WTC11 (cell line): Measurements from ENCODE around the gene ZNF10. TPM values are rescaled to one million over a fixed set of nuclear protein-coding genes. Genes with fewer than 3 reads are reported as not detected.

Experiments
- ATAC-seq: fragments of 200-7000 bp; cut with Tn5 transposase; 2 replicates; pipeline ENCODE4 v1.10.0; 2021; ENCODE audit warnings: mild to moderate bottlenecking, moderate library complexity
- CTCF ChIA-PET: fragments of 300-600 bp; sonication (Branson Sonifier 250); formaldehyde crosslinking; loops from one replicate; lab custom pipeline; 2021; ENCODE audit warnings: antibody characterized with exemption; lab: Charles Lee
- POLR2A ChIA-PET: fragments of 350-600 bp; sonication (Branson Sonifier 250); formaldehyde crosslinking; loops from one replicate; lab custom pipeline; 2021; ENCODE audit warnings: antibody characterized with exemption; lab: Charles Lee
- DNase-seq: peaks from one replicate; pipeline ENCODE4 v3.0.0; 2021; ENCODE audit warnings: low spot score
- H3K27ac Mint-ChIP-seq: 2 replicates; pipeline ENCODE4 v1.8.0; 2021; ENCODE audit warnings: mixed read lengths
- H3K27me3 Mint-ChIP-seq: 2 replicates; pipeline ENCODE4 v1.8.0; 2021; ENCODE audit warnings: low read depth, mild to moderate bottlenecking, moderate library complexity, mixed read lengths
- H3K36me3 Mint-ChIP-seq: 2 replicates; pipeline ENCODE4 v1.8.0; 2021; ENCODE audit warnings: mixed read lengths
- H3K4me1 Mint-ChIP-seq: 2 replicates; pipeline ENCODE4 v1.8.0; 2022; ENCODE audit warnings: mixed read lengths
- H3K4me3 Mint-ChIP-seq: 2 replicates; pipeline ENCODE4 v1.8.0; 2021; ENCODE audit warnings: mild to moderate bottlenecking, moderate library complexity, mixed read lengths
- H3K9me3 Mint-ChIP-seq: 2 replicates; pipeline ENCODE4 v1.8.0; 2021; ENCODE audit warnings: mixed read lengths
- AR ChIP-seq: fragments of 250-450 bp; sonication (Bioruptor Pico); IDR thresholded peaks from 2 replicates; pipeline ENCODE4 v1.9.0; 2021; ENCODE audit warnings: mild to moderate bottlenecking
- ARID4B ChIP-seq: sonication (generic); formaldehyde crosslinking; IDR thresholded peaks from 2 replicates; pipeline ENCODE4 v1.8.0; 2023; ENCODE audit warnings: missing genetic modification reagents, mild to moderate bottlenecking, borderline replicate concordance
- ATF1 ChIP-seq: sonication (generic); formaldehyde crosslinking; IDR thresholded peaks from 2 replicates; pipeline ENCODE4 v1.8.1; 2023; ENCODE audit warnings: mild to moderate bottlenecking, moderate library complexity, missing genetic modification reagents
- FOXP1 ChIP-seq: sonication (generic); formaldehyde crosslinking; IDR thresholded peaks from 2 replicates; pipeline ENCODE4 v1.8.0; 2022; ENCODE audit warnings: missing genetic modification reagents, mild to moderate bottlenecking, moderate library complexity, borderline replicate concordance
- GABPB1 ChIP-seq: sonication (generic); formaldehyde crosslinking; IDR thresholded peaks from 2 replicates; pipeline ENCODE4 v1.8.1; 2023; ENCODE audit warnings: mild to moderate bottlenecking, missing genetic modification reagents
- GTF2I ChIP-seq: fragments of 250-450 bp; sonication (Bioruptor Pico); conservative IDR thresholded peaks from 2 replicates; pipeline ENCODE4 v1.4.0; 2021; ENCODE audit warnings: mild to moderate bottlenecking
- HMGA2 ChIP-seq: fragments of 250-450 bp; sonication (Bioruptor Pico); IDR thresholded peaks from 2 replicates; pipeline ENCODE4 v1.4.0; 2021; ENCODE audit warnings: mild to moderate bottlenecking, moderate library complexity
- IRF1 ChIP-seq: sonication (generic); formaldehyde crosslinking; IDR thresholded peaks from 2 replicates; pipeline ENCODE4 v1.8.0; 2023; ENCODE audit warnings: missing genetic modification reagents
- JAZF1 ChIP-seq: fragments of 250-450 bp; sonication (Bioruptor Pico); IDR thresholded peaks from 2 replicates; pipeline ENCODE4 v1.9.0; 2021; ENCODE audit warnings: moderate library complexity, mild to moderate bottlenecking, inconsistent platforms
- MAX ChIP-seq: sonication (generic); formaldehyde crosslinking; IDR thresholded peaks from 2 replicates; pipeline ENCODE4 v1.8.0; 2022; ENCODE audit warnings: mild to moderate bottlenecking, missing genetic modification reagents
- NFYB ChIP-seq: sonication (generic); formaldehyde crosslinking; conservative IDR thresholded peaks from 2 replicates; pipeline ENCODE4 v1.8.0; 2022; ENCODE audit warnings: low read depth, missing genetic modification reagents
- RORB ChIP-seq: fragments of 250-450 bp; sonication (Bioruptor Pico); IDR thresholded peaks from 2 replicates; pipeline ENCODE4 v1.9.0; 2021; ENCODE audit warnings: mild to moderate bottlenecking
- TEAD1 ChIP-seq: sonication (generic); formaldehyde crosslinking; IDR thresholded peaks from 2 replicates; pipeline ENCODE4 v1.8.0; 2022; ENCODE audit warnings: mild to moderate bottlenecking, missing genetic modification reagents
- USF2 ChIP-seq: sonication (generic); formaldehyde crosslinking; IDR thresholded peaks from 2 replicates; pipeline ENCODE4 v1.8.1; 2023; ENCODE audit warnings: mild to moderate bottlenecking, missing genetic modification reagents, moderate library complexity
- ZMAT4 ChIP-seq: fragments of 250-450 bp; sonication (Bioruptor Pico); IDR thresholded peaks from 2 replicates; pipeline ENCODE4 v1.9.0; 2021; ENCODE audit warnings: mild to moderate bottlenecking
- ZNF121 ChIP-seq: sonication (generic); formaldehyde crosslinking; IDR thresholded peaks from 2 replicates; pipeline ENCODE4 v1.8.0; 2023; ENCODE audit warnings: missing genetic modification reagents
- ZNF138 ChIP-seq: sonication (generic); formaldehyde crosslinking; conservative IDR thresholded peaks from 2 replicates; pipeline ENCODE4 v1.8.1; 2022; ENCODE audit warnings: mild to moderate bottlenecking, moderate library complexity, missing genetic modification reagents
- ZNF219 ChIP-seq: sonication (generic); formaldehyde crosslinking; IDR thresholded peaks from 2 replicates; pipeline ENCODE4 v1.8.0; 2023; ENCODE audit warnings: missing genetic modification reagents, mild to moderate bottlenecking, borderline replicate concordance
- ZNF416 ChIP-seq: fragments of 250-450 bp; sonication (Bioruptor Pico); IDR thresholded peaks from 2 replicates; pipeline ENCODE4 v1.9.0; 2021; ENCODE audit warnings: mild to moderate bottlenecking, inconsistent platforms
- ZNF512 ChIP-seq: sonication (generic); formaldehyde crosslinking; IDR thresholded peaks from 2 replicates; pipeline ENCODE4 v1.8.1; 2022; ENCODE audit warnings: missing genetic modification reagents, borderline replicate concordance
- ZSCAN18 ChIP-seq: fragments of 250-450 bp; sonication (Bioruptor Pico); IDR thresholded peaks from 2 replicates; pipeline ENCODE4 v2.1.2; 2022; ENCODE audit warnings: mild to moderate bottlenecking, moderate library complexity
- total RNA-seq: library from RNA; stranded (reverse); gene quantifications from 3 replicates; pipeline ENCODE4 v1.2.3, GENCODE V29; 2021

Gene ZNF10
- total RNA-seq, 1 experiment from 2014 or later, result 10.5 TPM

GRCh38 chr12:133135747-133136146 lies 5.3 kb downstream of the ZNF10 start (continued):
- no peak for TF ChIP-seq ARID4B
- TF ChIP-seq ATF1 (CRISPR knock-in tag), result no peak
- TF ChIP-seq JAZF1 (CRISPR knock-in tag), result no peak
- no peak for TF ChIP-seq ZNF416 (CRISPR knock-in tag)
- TF ChIP-seq NFYB (CRISPR knock-in tag), result no peak
- no peak for TF ChIP-seq ZNF121 (CRISPR knock-in tag)
- no peak for TF ChIP-seq GABPB1
- TF ChIP-seq FOXP1 (CRISPR knock-in tag), result no peak
- TF ChIP-seq IRF1 (CRISPR knock-in tag), result no peak
- TF ChIP-seq ZMAT4 (CRISPR knock-in tag), result no peak
- no peak for TF ChIP-seq USF2 (CRISPR knock-in tag)

GRCh38 chr12:133145981-133146380 lies 15.6 kb downstream of the ZNF10 start:
- no peak for TF ChIP-seq FOXP1 (CRISPR knock-in tag)
- TF ChIP-seq AR, result no peak
- no peak for TF ChIP-seq ZNF138 (CRISPR knock-in tag)
- TF ChIP-seq MAX (CRISPR knock-in tag), result no peak
- peaks cover 84% of the 10 kb centered on the region for H3K36me3 Mint-ChIP-seq
- H3K27ac Mint-ChIP-seq, result no peak overlapping the region
- CTCF ChIA-PET, result no interaction called here
- no peaks in the 10 kb centered on the region; the same call in 1 of the 2 replicates for H3K27me3 Mint-ChIP-seq
- POLR2A ChIA-PET, result no interaction called here
- no peak for ATAC-seq
- peaks cover 50% of the 10 kb centered on the region for H3K9me3 Mint-ChIP-seq
- DNase-seq, result no peak
- H3K4me1 Mint-ChIP-seq, result no peaks in the 10 kb centered on the region
- no peak overlapping the region for H3K4me3 Mint-ChIP-seq

- Mint-ChIP-seq H3K27me3 (no peaks in the 10 kb centered on the region), H3K27ac (no peak overlapping the region), H3K36me3 (peaks cover 93% of the 10 kb centered on the region), H3K9me3 (peaks cover 90% of the 10 kb centered on the region), H3K4me3 (no peak overlapping the region), H3K4me1 (no peaks in the 10 kb centered on the region)
- CTCF ChIA-PET, result no interaction called here
- ATAC-seq, result no peak
- DNase-seq, result no peak
- POLR2A ChIA-PET, result no interaction called here
- no peak for TF ChIP-seq RORB (CRISPR knock-in tag)
- TF ChIP-seq TEAD1 (CRISPR knock-in tag), result no peak
- TF ChIP-seq ZSCAN18 (CRISPR knock-in tag), result no peak
- TF ChIP-seq USF2 (CRISPR knock-in tag), result no peak
- TF ChIP-seq GTF2I, result no peak
- no peak for TF ChIP-seq ZNF512 (CRISPR knock-in tag)
- no peak for TF ChIP-seq HMGA2 (CRISPR knock-in tag)
- TF ChIP-seq ZNF219 (CRISPR knock-in tag), result no peak
Measured at GRCh38 chr12:133156125-133156690, 25.8 kb downstream of the ZNF10 start.
